Mucosa of descending colon (tissue), 3 donors: ENCODE results near the gene LRRC27. TPM values are rescaled to one million over a fixed set of nuclear protein-coding genes. Genes with fewer than 3 reads are reported as not detected.

ENCODE experiments used
- ATAC-seq: fragments of 200-7000 bp; cut with Tn5 transposase; one replicate; pipeline ENCODE4 v1.9.1; 2020; ENCODE audit warnings: mild to moderate bottlenecking, moderate library complexity
- DNase-seq, 3 donors: peaks; one replicate each; pipeline ENCODE4 v3.0.0-alpha.2; 2020
- H3K36me3 ChIP-seq: fragments of 200-600 bp; one replicate; pipeline ENCODE4 v1.8.0; 2021; ENCODE audit warnings: low read depth, mild to moderate bottlenecking
- H3K4me1 ChIP-seq: fragments of 200-600 bp; one replicate; pipeline ENCODE4 v1.8.0; 2021; ENCODE audit warnings: low read depth, mild to moderate bottlenecking
- H3K4me3 ChIP-seq: fragments of 200-600 bp; one replicate; pipeline ENCODE4 v1.8.0; 2021; ENCODE audit warnings: mild to moderate bottlenecking
- H3K9me3 ChIP-seq: fragments of 200-600 bp; one replicate; pipeline ENCODE4 v1.8.0; 2021; ENCODE audit warnings: mild to moderate bottlenecking
- intact Hi-C, 2 donors: fragments of 100-400 bp; cut with DNase I in 1 of 2; cut with micrococcal nuclease in 1 of 2; formaldehyde crosslinking; loops; one replicate each; pipeline versions ENCODE4 v1.11.0 to v1.11.1; 2022; cut with DNase I, micrococcal nuclease
- total RNA-seq, 3 donors: library from RNA; stranded (reverse); fragmentation: NEBNext Ultra II Directional in 2 of 3; extraction: Animal tissue kit (Norgen Biotek cat#: 25700) in 2 of 3; gene quantifications; one replicate each; pipeline versions ENCODE4 v1.2.1 to v1.2.4, GENCODE V29; 2021 to 2023
- TF ChIP-seq, protein P1 (sequence below): fragments of 200-600 bp; IDR thresholded peaks from one replicate; pipeline ENCODE4 v1.8.0; 2022; ENCODE audit warnings: antibody characterized with exemption, mild to moderate bottlenecking
- donor health status: DM: no; HTN: no; CAD: no; lungs with moderate emphysema.
- donor health status: DM: no; HTN: no; CAD: no.
- donor health status: DM: no; HTN: yes; CAD: no.

The LRRC27 gene
- total RNA-seq, 3 donors from 2014 or later, result 6.9 to 12.2 (median 11.1) TPM

DNA sequence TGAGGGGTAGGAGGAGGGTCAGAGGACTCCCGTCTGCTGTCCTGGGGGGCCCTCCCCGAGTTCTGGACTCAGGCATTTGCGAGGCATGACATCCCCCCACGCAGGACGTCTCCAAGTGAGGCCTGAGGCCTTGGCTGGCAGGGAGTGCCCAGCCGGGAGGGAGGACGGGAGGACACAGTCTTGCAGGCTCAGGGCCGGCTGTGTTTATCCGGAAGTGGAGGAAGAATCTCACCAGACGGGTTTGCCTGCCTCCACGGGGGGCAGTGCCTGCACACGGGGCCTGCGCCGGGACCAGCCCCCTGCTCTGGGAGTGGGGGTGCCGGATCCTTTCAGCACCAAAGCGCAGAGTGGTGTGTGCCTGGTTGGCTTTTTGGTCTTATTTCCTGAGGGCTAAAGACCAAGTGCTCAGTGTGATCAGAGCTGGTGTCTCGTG is 75.9 kb downstream of the LRRC27 start:
- H3K4me1 ChIP-seq, result peaks cover 71% of the 10 kb centered on the region
- peak; percentile 90 to 92 (median 91) for DNase-seq
- intact Hi-C loops, result no loop called here
- H3K4me3 ChIP-seq, result no peak overlapping the region
- TF ChIP-seq, protein P1, sequence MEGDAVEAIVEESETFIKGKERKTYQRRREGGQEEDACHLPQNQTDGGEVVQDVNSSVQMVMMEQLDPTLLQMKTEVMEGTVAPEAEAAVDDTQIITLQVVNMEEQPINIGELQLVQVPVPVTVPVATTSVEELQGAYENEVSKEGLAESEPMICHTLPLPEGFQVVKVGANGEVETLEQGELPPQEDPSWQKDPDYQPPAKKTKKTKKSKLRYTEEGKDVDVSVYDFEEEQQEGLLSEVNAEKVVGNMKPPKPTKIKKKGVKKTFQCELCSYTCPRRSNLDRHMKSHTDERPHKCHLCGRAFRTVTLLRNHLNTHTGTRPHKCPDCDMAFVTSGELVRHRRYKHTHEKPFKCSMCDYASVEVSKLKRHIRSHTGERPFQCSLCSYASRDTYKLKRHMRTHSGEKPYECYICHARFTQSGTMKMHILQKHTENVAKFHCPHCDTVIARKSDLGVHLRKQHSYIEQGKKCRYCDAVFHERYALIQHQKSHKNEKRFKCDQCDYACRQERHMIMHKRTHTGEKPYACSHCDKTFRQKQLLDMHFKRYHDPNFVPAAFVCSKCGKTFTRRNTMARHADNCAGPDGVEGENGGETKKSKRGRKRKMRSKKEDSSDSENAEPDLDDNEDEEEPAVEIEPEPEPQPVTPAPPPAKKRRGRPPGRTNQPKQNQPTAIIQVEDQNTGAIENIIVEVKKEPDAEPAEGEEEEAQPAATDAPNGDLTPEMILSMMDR, result no peak
- peaks cover 7% of the 10 kb centered on the region for H3K36me3 ChIP-seq
- no peaks in the 10 kb centered on the region for H3K9me3 ChIP-seq
- peak; percentile 81 for ATAC-seq

DNA sequence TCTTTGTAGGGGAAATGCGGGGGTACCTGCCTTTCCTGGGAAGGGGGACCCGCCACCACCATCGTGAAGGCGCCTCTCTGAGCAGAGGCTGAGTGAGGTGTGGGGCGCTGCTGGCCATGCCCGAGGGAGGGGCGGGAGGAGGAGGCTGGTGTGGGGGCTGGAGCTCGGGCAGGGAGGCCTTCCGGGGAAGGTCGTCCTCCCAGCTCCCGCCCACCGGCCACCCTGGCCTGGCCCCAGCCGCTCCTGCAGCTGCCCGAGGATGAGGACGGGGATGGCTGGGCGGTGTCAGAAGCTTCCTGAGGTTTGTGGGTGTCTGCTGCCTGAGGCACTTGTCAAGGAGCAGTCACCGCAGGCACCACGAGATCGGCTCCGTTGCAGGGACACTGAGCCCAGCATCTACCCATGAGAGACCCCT is 76.4 kb downstream of the LRRC27 start:
- H3K9me3 ChIP-seq, result no peaks in the 10 kb centered on the region
- ATAC-seq (peak; percentile 55), DNase-seq (peak in 2 of 3 donors; percentile 81 to 83)
- H3K4me3 ChIP-seq, result no peak overlapping the region
- intact Hi-C loops, result no loop called here
- peaks cover 72% of the 10 kb centered on the region for H3K4me1 ChIP-seq
- TF ChIP-seq, protein P1, result no peak
- peaks cover 7% of the 10 kb centered on the region for H3K36me3 ChIP-seq

DNA sequence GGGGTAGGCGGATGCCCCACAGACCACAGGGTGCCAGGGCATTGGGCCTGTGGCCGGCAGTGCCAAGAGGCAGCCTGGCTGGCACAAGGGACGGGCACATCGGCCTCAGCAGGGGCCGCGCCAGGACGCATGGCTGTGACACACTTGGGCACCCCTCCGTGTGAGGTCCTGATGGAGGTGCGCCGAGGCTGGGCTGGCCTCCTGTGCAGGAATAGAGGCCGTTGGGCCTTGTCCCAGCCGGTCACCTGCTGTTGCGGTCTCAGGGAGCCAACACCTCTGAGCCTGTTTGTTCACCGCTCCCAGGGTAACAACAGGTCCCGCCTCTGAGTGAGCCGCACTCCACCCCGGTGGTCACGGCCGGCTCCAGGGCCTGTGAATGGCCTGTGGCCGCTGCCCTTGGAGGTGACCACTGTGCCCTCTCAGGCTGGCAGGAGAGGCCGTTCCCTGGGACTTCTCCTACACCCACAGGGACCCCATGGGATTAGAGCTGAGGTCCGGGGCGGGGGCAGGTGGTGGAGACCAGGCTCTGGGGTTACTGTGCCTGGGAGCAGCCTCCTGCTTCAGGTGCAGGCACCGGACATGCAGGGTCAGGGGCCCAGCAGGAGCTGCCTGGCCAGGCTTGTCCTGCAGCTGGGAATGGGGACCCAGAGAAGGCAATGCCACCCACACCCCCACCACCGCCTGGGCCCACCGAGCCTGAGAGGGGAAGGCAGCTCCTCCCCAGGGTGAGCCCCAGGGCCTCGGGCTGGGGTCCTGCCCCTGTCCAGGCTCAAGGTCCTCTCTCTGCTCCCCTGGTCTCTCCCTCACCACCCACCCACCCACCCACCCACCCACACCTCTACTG is 77.1 kb downstream of the LRRC27 start:
- Histone ChIP-seq H3K4me3 (no peak overlapping the region), H3K9me3 (no peaks in the 10 kb centered on the region), H3K4me1 (peaks cover 77% of the 10 kb centered on the region), H3K36me3 (peaks cover 7% of the 10 kb centered on the region)
- TF ChIP-seq, protein P1, result no peak
- ATAC-seq (peak; percentile 71), DNase-seq (peak; percentile 74 to 87 (median 79))
- intact Hi-C loops, result no loop called here

DNA sequence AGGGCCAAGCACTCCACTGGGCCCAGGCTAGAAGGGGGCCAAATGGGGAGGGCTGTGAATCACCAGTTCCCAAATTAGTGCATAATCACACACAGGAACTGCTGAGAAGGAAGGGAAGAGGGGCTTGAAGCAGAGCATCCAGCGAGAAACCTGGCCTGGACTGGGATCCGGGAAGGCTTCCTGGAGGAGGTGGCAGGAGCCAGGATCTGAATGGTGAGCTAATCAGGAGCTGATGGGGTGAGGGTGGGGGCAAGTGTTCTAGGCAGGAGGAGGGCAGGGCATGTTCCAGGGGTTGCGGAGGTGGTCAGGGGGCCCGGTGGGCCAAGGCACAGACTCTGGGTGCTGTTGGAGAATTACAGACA is 77.7 kb downstream of the LRRC27 start:
- intact Hi-C loops, result no loop called here
- H3K4me1 ChIP-seq, result peaks cover 75% of the 10 kb centered on the region
- TF ChIP-seq, protein P1, result no peak
- no peaks in the 10 kb centered on the region for H3K9me3 ChIP-seq
- H3K36me3 ChIP-seq, result peaks cover 7% of the 10 kb centered on the region
- peak in 2 of 3 donors; percentile 45 for DNase-seq
- H3K4me3 ChIP-seq, result no peak overlapping the region
- no peak for ATAC-seq

DNA sequence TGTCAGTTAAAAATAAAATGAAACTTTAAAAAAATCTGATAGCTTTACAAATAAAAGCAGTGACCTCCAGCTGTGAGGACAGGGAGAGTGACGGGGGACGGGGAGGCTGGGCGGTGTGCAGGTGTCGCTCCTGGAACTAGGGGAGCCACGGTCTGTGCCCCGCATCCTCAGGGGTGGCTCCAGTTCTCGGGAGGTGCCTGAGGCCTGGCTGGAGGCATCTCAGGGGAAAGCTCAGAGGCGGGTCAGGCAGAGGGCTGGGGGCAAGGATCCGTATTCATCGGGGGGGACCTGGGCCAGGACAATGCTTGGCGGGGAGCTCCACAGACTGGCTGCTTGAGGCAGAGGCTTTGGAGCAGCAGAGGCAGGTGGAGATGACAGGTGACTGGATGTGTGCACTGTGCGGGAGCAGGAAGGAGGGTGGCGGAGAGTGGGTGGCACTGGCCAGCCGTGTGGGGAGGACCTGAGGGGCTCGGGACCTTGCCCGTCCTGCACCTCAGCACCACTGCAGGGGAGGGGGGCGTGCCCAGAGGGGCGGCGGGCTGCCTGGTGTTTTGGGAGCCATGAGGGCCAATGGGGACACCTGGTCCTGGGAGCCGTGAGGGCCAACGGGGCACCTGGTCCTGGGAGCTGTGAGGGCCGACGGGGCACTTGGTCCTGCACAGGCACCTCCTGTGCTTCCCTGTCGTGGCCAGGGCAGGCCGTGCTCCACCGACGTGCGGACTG is 78.2 kb downstream of the LRRC27 start:
- ATAC-seq, result no peak
- peak in 2 of 3 donors; percentile 59 to 61 for DNase-seq
- Histone ChIP-seq H3K9me3 (no peaks in the 10 kb centered on the region), H3K4me1 (peaks cover 75% of the 10 kb centered on the region), H3K4me3 (no peak overlapping the region), H3K36me3 (peaks cover 6% of the 10 kb centered on the region)
- TF ChIP-seq, protein P1, result no peak
- intact Hi-C loops, result no loop called here
